HEK293 (cell line): Measurements from ENCODE around the gene SMAD4.
A peak's percentile ranks its signal among the peaks of the same experiment; 100 is the strongest.

Experiments
- CTCF ChIA-PET: fragments of 350-600 bp; formaldehyde crosslinking; extraction: SDS; loops from one replicate; lab custom pipeline; 2021; ENCODE audit warnings: antibody characterized with exemption; lab: Yijun Ruan, JAX
- POLR2A ChIA-PET: fragments of 300-600 bp; formaldehyde crosslinking; extraction: SDS; loops from one replicate; lab custom pipeline; 2020; ENCODE audit warnings: antibody characterized with exemption, inconsistent platforms; lab: Yijun Ruan, JAX
- H3K27ac ChIP-seq: fragments of 200-500 bp; sonication (Bioruptor generic); 2 replicates; pipeline ENCODE4 v1.5.1; 2014; ENCODE audit warnings: low read depth, low read length, control low read depth, inconsistent platforms; ENCODE audit errors: extremely low read depth
- H3K36me3 ChIP-seq, 2 experiments: fragments of 200-500 bp in 1 of 2; sonication (Bioruptor generic) in 1 of 2; 1 replicate in 1 of 2; 2 replicates in 1 of 2; pipeline ENCODE4 v1.5.1; 2014 to 2017; ENCODE audit warnings: inconsistent platforms in 2 of 2, low read length in 2 of 2; ENCODE audit not compliant: control insufficient read depth in 2 of 2, insufficient read depth in 1 of 2
- H3K4me1 ChIP-seq: fragments of 200-500 bp; sonication (Bioruptor generic); 2 replicates; pipeline ENCODE4 v1.5.1; 2014; ENCODE audit warnings: mild to moderate bottlenecking, low read length, inconsistent platforms; ENCODE audit not compliant: control insufficient read depth, insufficient read depth
- H3K4me3 ChIP-seq: 2 replicates; pipeline ENCODE4 v1.5.1; 2011; ENCODE audit warnings: low read depth, mild to moderate bottlenecking, control low read depth, low read length, moderate library complexity
- H3K9me3 ChIP-seq: fragments of 200-500 bp; sonication (Bioruptor generic); 2 replicates; pipeline ENCODE4 v1.5.1; 2014; ENCODE audit warnings: low read depth, low read length, inconsistent platforms; ENCODE audit not compliant: control insufficient read depth, insufficient read depth
- EGR2 ChIP-seq: fragments of 450-650 bp; formaldehyde crosslinking; IDR thresholded peaks from 2 replicates; pipeline ENCODE4 v1.5.1; 2016; ENCODE audit warnings: low read depth, missing biosample characterization, missing genetic modification characterization
- HOXC10 ChIP-seq: sonication (generic); formaldehyde crosslinking; IDR thresholded peaks from 2 replicates; pipeline ENCODE4 v1.8.1; 2023; ENCODE audit warnings: mild to moderate bottlenecking, missing genetic modification reagents
- KLF7 ChIP-seq: fragments of 450-650 bp; formaldehyde crosslinking; IDR thresholded peaks from 2 replicates; pipeline ENCODE4 v1.5.1; 2016; ENCODE audit warnings: missing biosample characterization, missing genetic modification characterization, borderline replicate concordance
- OVOL3 ChIP-seq: fragments of 450-650 bp; formaldehyde crosslinking; IDR thresholded peaks from 2 replicates; pipeline ENCODE4 v1.5.1; 2016; ENCODE audit warnings: missing biosample characterization, missing genetic modification characterization
- RBAK ChIP-seq: fragments of 450-650 bp; formaldehyde crosslinking; IDR thresholded peaks from 2 replicates; pipeline ENCODE4 v1.5.1; 2016; ENCODE audit warnings: missing biosample characterization, missing genetic modification characterization
- SALL2 ChIP-seq: fragments of 450-650 bp; formaldehyde crosslinking; IDR thresholded peaks from 2 replicates; pipeline ENCODE4 v1.5.0; 2017; ENCODE audit warnings: missing biosample characterization, mild to moderate bottlenecking, missing genetic modification characterization, borderline replicate concordance
- ZNF169 ChIP-seq: fragments of 450-650 bp; formaldehyde crosslinking; IDR thresholded peaks from 2 replicates; pipeline ENCODE4 v1.5.1; 2016; ENCODE audit warnings: missing biosample characterization, missing genetic modification characterization
- ZNF184 ChIP-seq: fragments of 450-650 bp; IDR thresholded peaks from 2 replicates; pipeline ENCODE4 v1.5.1; 2018; ENCODE audit warnings: missing biosample characterization, mild to moderate bottlenecking, missing genetic modification characterization
- ZNF239 ChIP-seq: fragments of 450-650 bp; formaldehyde crosslinking; IDR thresholded peaks from 2 replicates; pipeline ENCODE4 v1.5.1; 2016; ENCODE audit warnings: missing biosample characterization, missing genetic modification characterization
- ZNF324 ChIP-seq: fragments of 450-650 bp; formaldehyde crosslinking; IDR thresholded peaks from 2 replicates; pipeline ENCODE4 v1.5.1; 2016; ENCODE audit warnings: missing biosample characterization, missing genetic modification characterization
- ZNF354C ChIP-seq: fragments of 450-650 bp; formaldehyde crosslinking; IDR thresholded peaks from 2 replicates; pipeline ENCODE4 v1.5.1; 2016; ENCODE audit warnings: missing biosample characterization, missing genetic modification characterization, low read depth, borderline replicate concordance
- ZNF394 ChIP-seq: fragments of 450-650 bp; formaldehyde crosslinking; IDR thresholded peaks from 2 replicates; pipeline ENCODE4 v1.5.1; 2016; ENCODE audit warnings: missing biosample characterization, missing genetic modification characterization, mild to moderate bottlenecking, moderate library complexity, borderline replicate concordance
- ZNF585B ChIP-seq: fragments of 450-650 bp; formaldehyde crosslinking; IDR thresholded peaks from 2 replicates; pipeline ENCODE4 v1.5.1; 2016; ENCODE audit warnings: missing biosample characterization, missing genetic modification characterization
- ZNF624 ChIP-seq: fragments of 450-650 bp; formaldehyde crosslinking; IDR thresholded peaks from 2 replicates; pipeline ENCODE4 v1.5.1; 2017; ENCODE audit warnings: missing biosample characterization, missing genetic modification characterization
- TF ChIP-seq, protein P1 (sequence below): fragments of 450-650 bp; formaldehyde crosslinking; IDR thresholded peaks from 2 replicates; pipeline ENCODE4 v1.5.1; 2016; ENCODE audit warnings: missing biosample characterization, missing genetic modification characterization
- TF ChIP-seq, protein P2 (sequence below): fragments of 450-650 bp; formaldehyde crosslinking; IDR thresholded peaks from 2 replicates; pipeline ENCODE4 v1.5.1; 2016; ENCODE audit warnings: missing biosample characterization, missing genetic modification characterization
- TF ChIP-seq, protein P3 (sequence below): fragments of 450-650 bp; formaldehyde crosslinking; optimal IDR thresholded peaks from 2 replicates; pipeline ENCODE3; 2016; ENCODE audit warnings: missing biosample characterization, mild to moderate bottlenecking, missing genetic modification characterization
- TF ChIP-seq, protein P4 (sequence below): fragments of 450-650 bp; formaldehyde crosslinking; IDR thresholded peaks from 2 replicates; pipeline ENCODE4 v1.5.1; 2016; ENCODE audit warnings: missing biosample characterization, missing genetic modification characterization, low read depth
- TF ChIP-seq, protein P5 (sequence below): fragments of 450-650 bp; formaldehyde crosslinking; IDR thresholded peaks from 2 replicates; pipeline ENCODE4 v1.5.1; 2016; ENCODE audit warnings: missing biosample characterization, missing genetic modification characterization
- TF ChIP-seq, protein P6 (sequence below): fragments of 450-650 bp; formaldehyde crosslinking; IDR thresholded peaks from 2 replicates; pipeline ENCODE4 v1.5.1; 2016; ENCODE audit warnings: missing biosample characterization, missing genetic modification characterization
- TF ChIP-seq, protein P7 (sequence below): fragments of 450-650 bp; formaldehyde crosslinking; IDR thresholded peaks from 2 replicates; pipeline ENCODE4 v1.5.1; 2017; ENCODE audit warnings: missing biosample characterization, missing genetic modification characterization
- TF ChIP-seq, protein P8 (sequence below): fragments of 450-650 bp; formaldehyde crosslinking; IDR thresholded peaks from 2 replicates; pipeline ENCODE4 v1.5.1; 2017; ENCODE audit warnings: missing biosample characterization, missing genetic modification characterization

Gene SMAD4

DNA sequence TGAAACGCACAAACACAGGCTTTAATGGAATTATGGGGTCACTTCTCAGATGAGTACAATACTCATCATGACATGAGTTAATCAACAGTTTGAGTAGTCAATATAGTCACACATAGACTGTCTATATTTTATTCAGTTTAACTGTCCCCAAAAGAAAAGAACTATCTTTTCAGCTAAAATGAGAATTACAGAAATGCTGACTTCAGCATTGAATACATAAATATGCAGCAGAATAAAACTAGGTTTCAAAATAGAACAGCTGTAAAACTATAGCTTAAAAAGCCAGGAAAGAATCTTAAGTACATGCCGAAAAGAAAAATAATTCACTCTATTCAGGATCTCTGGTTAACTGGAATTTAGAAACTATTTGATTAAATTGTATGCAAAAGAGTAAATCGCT, 30.0 kb downstream of the SMAD4 start:
- H3K27ac ChIP-seq = no peak overlapping the region
- H3K9me3 ChIP-seq = no peaks in the 10 kb centered on the region
- TF ChIP-seq KLF7 (no peak), EGR2 (no peak), ZNF184 (tag by site-specific recombination) (no peak), RBAK (tag by site-specific recombination) (no peak), HOXC10 (CRISPR knock-in tag) (no peak), ZNF354C (tag by site-specific recombination) (no peak), ZNF239 (tag by site-specific recombination) (no peak), ZNF169 (tag by site-specific recombination) (no peak), ZNF624 (tag by site-specific recombination) (no peak), ZNF585B (tag by site-specific recombination) (no peak), SALL2 (tag by site-specific recombination) (no peak), ZNF324 (no peak), OVOL3 (no peak)
- TF ChIP-seq, protein P1, sequence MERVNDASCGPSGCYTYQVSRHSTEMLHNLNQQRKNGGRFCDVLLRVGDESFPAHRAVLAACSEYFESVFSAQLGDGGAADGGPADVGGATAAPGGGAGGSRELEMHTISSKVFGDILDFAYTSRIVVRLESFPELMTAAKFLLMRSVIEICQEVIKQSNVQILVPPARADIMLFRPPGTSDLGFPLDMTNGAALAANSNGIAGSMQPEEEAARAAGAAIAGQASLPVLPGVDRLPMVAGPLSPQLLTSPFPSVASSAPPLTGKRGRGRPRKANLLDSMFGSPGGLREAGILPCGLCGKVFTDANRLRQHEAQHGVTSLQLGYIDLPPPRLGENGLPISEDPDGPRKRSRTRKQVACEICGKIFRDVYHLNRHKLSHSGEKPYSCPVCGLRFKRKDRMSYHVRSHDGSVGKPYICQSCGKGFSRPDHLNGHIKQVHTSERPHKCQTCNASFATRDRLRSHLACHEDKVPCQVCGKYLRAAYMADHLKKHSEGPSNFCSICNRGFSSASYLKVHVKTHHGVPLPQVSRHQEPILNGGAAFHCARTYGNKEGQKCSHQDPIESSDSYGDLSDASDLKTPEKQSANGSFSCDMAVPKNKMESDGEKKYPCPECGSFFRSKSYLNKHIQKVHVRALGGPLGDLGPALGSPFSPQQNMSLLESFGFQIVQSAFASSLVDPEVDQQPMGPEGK (tag by site-specific recombination) = no peak
- TF ChIP-seq, protein P2, sequence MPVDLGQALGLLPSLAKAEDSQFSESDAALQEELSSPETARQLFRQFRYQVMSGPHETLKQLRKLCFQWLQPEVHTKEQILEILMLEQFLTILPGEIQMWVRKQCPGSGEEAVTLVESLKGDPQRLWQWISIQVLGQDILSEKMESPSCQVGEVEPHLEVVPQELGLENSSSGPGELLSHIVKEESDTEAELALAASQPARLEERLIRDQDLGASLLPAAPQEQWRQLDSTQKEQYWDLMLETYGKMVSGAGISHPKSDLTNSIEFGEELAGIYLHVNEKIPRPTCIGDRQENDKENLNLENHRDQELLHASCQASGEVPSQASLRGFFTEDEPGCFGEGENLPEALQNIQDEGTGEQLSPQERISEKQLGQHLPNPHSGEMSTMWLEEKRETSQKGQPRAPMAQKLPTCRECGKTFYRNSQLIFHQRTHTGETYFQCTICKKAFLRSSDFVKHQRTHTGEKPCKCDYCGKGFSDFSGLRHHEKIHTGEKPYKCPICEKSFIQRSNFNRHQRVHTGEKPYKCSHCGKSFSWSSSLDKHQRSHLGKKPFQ = no peak
- TF ChIP-seq, protein P3, sequence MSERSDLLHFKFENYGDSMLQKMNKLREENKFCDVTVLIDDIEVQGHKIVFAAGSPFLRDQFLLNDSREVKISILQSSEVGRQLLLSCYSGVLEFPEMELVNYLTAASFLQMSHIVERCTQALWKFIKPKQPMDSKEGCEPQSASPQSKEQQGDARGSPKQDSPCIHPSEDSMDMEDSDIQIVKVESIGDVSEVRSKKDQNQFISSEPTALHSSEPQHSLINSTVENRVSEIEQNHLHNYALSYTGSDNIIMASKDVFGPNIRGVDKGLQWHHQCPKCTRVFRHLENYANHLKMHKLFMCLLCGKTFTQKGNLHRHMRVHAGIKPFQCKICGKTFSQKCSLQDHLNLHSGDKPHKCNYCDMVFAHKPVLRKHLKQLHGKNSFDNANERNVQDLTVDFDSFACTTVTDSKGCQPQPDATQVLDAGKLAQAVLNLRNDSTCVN (tag by site-specific recombination) = no peak
- TF ChIP-seq, protein P4, sequence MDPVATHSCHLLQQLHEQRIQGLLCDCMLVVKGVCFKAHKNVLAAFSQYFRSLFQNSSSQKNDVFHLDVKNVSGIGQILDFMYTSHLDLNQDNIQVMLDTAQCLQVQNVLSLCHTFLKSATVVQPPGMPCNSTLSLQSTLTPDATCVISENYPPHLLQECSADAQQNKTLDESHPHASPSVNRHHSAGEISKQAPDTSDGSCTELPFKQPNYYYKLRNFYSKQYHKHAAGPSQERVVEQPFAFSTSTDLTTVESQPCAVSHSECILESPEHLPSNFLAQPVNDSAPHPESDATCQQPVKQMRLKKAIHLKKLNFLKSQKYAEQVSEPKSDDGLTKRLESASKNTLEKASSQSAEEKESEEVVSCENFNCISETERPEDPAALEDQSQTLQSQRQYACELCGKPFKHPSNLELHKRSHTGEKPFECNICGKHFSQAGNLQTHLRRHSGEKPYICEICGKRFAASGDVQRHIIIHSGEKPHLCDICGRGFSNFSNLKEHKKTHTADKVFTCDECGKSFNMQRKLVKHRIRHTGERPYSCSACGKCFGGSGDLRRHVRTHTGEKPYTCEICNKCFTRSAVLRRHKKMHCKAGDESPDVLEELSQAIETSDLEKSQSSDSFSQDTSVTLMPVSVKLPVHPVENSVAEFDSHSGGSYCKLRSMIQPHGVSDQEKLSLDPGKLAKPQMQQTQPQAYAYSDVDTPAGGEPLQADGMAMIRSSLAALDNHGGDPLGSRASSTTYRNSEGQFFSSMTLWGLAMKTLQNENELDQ (tag by site-specific recombination) = no peak
- ChIA-PET CTCF (interaction anchor here (0.9 to 1.9 kb wide), 3 partner anchors 9 to 20 kb away, joined by 3 to 15 read pairs (median 3); no protein-coding TSS in a partner anchor), POLR2A (interaction anchor here (0.6 kb wide), 1 partner anchor 14 kb away, joined by 3 read pairs; no protein-coding TSS in a partner anchor)
- no peak overlapping the region for H3K4me3 ChIP-seq
- H3K36me3 ChIP-seq = peaks cover 61 to 92% of the 10 kb centered on the region in 2 experiments
- peaks cover 3% of the 10 kb centered on the region; the same call in 1 of the 2 replicates for H3K4me1 ChIP-seq

DNA sequence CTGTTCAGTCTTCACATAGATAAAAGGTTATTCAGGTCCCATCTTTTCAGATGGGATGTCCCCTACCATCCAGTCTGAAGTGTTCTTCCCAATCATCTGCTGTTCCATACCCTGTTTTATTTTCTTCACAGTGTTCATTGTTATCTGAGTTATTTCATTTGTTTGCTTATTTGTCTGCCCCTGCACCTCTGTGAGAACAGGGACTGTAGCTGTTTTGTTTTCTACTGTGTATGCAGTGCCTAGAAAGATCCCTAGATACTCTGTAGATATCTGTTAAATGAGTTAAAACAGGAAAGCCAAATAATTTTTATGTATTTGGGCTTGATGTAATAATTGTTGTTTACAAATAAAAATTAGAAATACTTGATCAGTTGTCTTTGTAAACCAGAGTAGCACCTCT, 34.2 kb downstream of the SMAD4 start:
- peaks cover 50 to 90% of the 10 kb centered on the region in 2 experiments for H3K36me3 ChIP-seq
- POLR2A ChIA-PET = no interaction called here
- no peaks in the 10 kb centered on the region for H3K9me3 ChIP-seq
- no peak overlapping the region for H3K27ac ChIP-seq
- H3K4me3 ChIP-seq = no peak overlapping the region
- H3K4me1 ChIP-seq = peaks cover 3% of the 10 kb centered on the region; the same call in 1 of the 2 replicates
- CTCF ChIA-PET = interaction anchor here (0.6 to 1.3 kb wide), 3 partner anchors 10 to 604 kb away, joined by 3 to 4 read pairs (median 3); no protein-coding TSS in a partner anchor
- TF ChIP-seq, protein P5, sequence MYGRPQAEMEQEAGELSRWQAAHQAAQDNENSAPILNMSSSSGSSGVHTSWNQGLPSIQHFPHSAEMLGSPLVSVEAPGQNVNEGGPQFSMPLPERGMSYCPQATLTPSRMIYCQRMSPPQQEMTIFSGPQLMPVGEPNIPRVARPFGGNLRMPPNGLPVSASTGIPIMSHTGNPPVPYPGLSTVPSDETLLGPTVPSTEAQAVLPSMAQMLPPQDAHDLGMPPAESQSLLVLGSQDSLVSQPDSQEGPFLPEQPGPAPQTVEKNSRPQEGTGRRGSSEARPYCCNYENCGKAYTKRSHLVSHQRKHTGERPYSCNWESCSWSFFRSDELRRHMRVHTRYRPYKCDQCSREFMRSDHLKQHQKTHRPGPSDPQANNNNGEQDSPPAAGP (tag by site-specific recombination) = no peak
- TF ChIP-seq, protein P6, sequence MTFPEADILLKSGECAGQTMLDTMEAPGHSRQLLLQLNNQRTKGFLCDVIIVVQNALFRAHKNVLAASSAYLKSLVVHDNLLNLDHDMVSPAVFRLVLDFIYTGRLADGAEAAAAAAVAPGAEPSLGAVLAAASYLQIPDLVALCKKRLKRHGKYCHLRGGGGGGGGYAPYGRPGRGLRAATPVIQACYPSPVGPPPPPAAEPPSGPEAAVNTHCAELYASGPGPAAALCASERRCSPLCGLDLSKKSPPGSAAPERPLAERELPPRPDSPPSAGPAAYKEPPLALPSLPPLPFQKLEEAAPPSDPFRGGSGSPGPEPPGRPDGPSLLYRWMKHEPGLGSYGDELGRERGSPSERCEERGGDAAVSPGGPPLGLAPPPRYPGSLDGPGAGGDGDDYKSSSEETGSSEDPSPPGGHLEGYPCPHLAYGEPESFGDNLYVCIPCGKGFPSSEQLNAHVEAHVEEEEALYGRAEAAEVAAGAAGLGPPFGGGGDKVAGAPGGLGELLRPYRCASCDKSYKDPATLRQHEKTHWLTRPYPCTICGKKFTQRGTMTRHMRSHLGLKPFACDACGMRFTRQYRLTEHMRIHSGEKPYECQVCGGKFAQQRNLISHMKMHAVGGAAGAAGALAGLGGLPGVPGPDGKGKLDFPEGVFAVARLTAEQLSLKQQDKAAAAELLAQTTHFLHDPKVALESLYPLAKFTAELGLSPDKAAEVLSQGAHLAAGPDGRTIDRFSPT (tag by site-specific recombination) = no peak
- TF ChIP-seq, protein P7, sequence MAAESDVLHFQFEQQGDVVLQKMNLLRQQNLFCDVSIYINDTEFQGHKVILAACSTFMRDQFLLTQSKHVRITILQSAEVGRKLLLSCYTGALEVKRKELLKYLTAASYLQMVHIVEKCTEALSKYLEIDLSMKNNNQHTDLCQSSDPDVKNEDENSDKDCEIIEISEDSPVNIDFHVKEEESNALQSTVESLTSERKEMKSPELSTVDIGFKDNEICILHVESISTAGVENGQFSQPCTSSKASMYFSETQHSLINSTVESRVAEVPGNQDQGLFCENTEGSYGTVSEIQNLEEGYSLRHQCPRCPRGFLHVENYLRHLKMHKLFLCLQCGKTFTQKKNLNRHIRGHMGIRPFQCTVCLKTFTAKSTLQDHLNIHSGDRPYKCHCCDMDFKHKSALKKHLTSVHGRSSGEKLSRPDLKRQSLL = no peak
- no peak for TF ChIP-seq ZNF394
- TF ChIP-seq, protein P8, sequence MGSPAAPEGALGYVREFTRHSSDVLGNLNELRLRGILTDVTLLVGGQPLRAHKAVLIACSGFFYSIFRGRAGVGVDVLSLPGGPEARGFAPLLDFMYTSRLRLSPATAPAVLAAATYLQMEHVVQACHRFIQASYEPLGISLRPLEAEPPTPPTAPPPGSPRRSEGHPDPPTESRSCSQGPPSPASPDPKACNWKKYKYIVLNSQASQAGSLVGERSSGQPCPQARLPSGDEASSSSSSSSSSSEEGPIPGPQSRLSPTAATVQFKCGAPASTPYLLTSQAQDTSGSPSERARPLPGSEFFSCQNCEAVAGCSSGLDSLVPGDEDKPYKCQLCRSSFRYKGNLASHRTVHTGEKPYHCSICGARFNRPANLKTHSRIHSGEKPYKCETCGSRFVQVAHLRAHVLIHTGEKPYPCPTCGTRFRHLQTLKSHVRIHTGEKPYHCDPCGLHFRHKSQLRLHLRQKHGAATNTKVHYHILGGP (tag by site-specific recombination) = peak; percentile 69; the same call in 1 of the 2 replicates
